Activated naive CD4-positive, alpha-beta T cell treated with anti-CD3 and anti-CD28 coated beads for 36 hours (primary cell): ENCODE results near the gene NDOR1. TPM values are rescaled to one million over a fixed set of nuclear protein-coding genes. Genes with fewer than 3 reads are reported as not detected.

Experiments
- CTCF ChIA-PET: fragments of 350-600 bp; sonication (Branson Sonifier 250); formaldehyde crosslinking; loops from one replicate; lab custom pipeline; 2021; ENCODE audit warnings: antibody characterized with exemption; lab: Charles Lee
- DNase-seq: peaks from one replicate; pipeline ENCODE4 v3.0.0-alpha.2; 2020
- H3K27ac Mint-ChIP-seq: one replicate; pipeline ENCODE4 v1.8.0; 2021; ENCODE audit warnings: mild to moderate bottlenecking, mixed read lengths
- H3K27me3 Mint-ChIP-seq: one replicate; pipeline ENCODE4 v1.8.0; 2021; ENCODE audit warnings: low read depth, mixed read lengths
- H3K36me3 Mint-ChIP-seq: one replicate; pipeline ENCODE4 v1.8.0; 2021; ENCODE audit warnings: low read depth, mixed read lengths
- H3K4me1 Mint-ChIP-seq: one replicate; pipeline ENCODE4 v1.8.0; 2021; ENCODE audit warnings: low read depth, mixed read lengths
- H3K4me3 Mint-ChIP-seq: one replicate; pipeline ENCODE4 v1.8.0; 2021; ENCODE audit warnings: mild to moderate bottlenecking, moderate library complexity, mixed read lengths
- H3K9me3 Mint-ChIP-seq: one replicate; pipeline ENCODE4 v1.8.0; 2021; ENCODE audit warnings: mixed read lengths
- intact Hi-C: fragments of 100-400 bp; cut with micrococcal nuclease; formaldehyde crosslinking; loops from one replicate; pipeline ENCODE4 v1.15.1; 2023
- total RNA-seq, 2 experiments: library from RNA; stranded (reverse); gene quantifications; one replicate each; pipeline ENCODE4 v1.2.3, GENCODE V29; 2021

Gene NDOR1
- total RNA-seq, 2 experiments from 2014 or later = 25.3 to 26.1 TPM

DNA sequence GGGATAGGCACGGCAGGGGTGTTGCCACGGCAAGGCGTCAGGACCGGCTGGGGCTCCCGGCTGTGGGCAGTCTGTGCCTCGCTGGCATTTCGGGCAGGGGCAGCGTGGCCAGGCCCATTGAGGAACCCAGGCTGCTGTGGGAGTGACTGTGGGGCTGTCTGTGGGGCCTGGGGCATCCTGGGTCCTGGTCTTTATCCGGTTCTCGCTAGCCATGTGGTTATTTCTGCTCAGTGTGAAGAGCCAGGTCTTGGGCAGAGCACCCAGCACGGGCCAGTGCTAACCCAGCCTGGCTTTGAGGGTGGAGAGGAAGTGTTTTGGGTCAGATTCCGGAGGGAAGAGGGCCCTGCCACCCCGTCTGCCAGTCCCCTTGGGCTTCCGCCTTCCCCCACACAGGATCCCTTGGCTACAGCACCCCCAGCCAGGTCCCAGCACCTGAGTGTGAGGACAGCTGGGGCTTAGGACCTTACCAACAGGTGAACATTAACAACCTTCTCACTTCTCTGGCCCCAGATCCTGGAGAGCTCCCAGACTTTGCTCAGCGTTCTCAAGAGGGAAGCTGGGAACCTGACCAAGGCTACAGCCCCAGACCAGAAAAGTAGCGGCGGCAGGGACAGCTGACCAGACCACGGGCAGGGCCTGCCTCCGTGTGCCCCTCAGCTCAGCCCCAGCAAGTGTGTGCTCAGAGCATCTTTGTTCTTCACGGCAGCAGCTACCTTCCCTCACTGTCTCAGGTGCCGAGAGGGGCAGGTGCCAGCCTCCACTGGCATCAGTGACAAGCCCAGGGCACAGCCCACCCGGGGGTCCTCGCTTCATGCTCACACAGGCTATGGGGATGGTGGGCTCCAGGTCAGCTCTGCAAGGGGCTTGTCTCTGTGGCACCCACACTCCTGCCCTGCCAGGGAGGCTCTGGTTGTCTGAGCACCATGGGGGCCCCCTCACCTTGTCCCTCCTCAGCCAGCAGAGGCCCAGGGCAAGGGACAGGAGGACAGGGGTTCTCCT lies 15.9 kb upstream of the NDOR1 start:
- Mint-ChIP-seq H3K4me3 (peak overlapping the region; percentile 92), H3K27me3 (no peaks in the 10 kb centered on the region), H3K27ac (peak overlapping the region; percentile 88), H3K4me1 (peaks cover 33% of the 10 kb centered on the region), H3K36me3 (peaks cover 3% of the 10 kb centered on the region), H3K9me3 (no peaks in the 10 kb centered on the region)
- no peak for DNase-seq
- intact Hi-C loops = loop anchor here (1.0 to 5.0 kb wide), 4 partner anchors 11 to 62 kb away; partner anchors contain the start of genes RNF224, TPRN and TUBB4B
- CTCF ChIA-PET = interaction anchor here (0.7 to 2.6 kb wide), 13 partner anchors 10 to 93 kb away, joined by 3 to 16 read pairs (median 4); partner anchors contain the start of genes RNF224, TMEM210 and TPRN

DNA sequence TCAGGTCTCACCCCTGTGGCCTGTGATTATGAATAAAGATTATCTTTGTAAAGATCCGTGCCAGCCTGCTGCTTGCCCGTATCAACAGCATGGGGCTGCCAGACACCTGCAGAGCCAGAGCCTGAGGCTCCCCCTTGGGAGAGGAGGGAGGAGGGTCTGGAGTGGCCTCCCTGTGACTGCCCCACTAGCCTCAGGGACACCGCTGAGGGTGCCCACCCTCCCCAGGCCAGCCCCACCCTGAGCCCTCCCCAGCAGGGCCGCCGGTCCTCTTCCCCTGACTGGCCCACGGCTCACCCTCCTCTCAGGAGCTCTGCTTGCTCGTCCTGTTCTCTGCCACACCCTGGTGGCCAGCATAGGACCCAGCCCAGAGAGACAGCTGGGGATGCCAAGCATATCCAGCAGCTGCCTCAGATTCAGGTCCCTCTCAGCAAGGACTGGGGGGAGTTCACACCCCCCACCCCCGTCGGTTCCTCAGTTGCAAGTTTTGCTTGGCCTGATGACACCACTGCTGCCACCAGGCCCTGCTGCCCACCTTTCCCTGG lies 15.1 kb upstream of the NDOR1 start:
- Mint-ChIP-seq H3K4me3 (peak overlapping the region; percentile 92), H3K27ac (no peak overlapping the region), H3K4me1 (peaks cover 33% of the 10 kb centered on the region), H3K9me3 (no peaks in the 10 kb centered on the region), H3K27me3 (no peaks in the 10 kb centered on the region), H3K36me3 (peaks cover 3% of the 10 kb centered on the region)
- CTCF ChIA-PET = interaction anchor here (1.5 to 2.6 kb wide), 5 partner anchors 9 to 94 kb away, joined by 4 to 16 read pairs (median 6); partner anchors contain the start of genes RNF224 and TPRN
- intact Hi-C loops = no loop called here
- DNase-seq = no peak

DNA sequence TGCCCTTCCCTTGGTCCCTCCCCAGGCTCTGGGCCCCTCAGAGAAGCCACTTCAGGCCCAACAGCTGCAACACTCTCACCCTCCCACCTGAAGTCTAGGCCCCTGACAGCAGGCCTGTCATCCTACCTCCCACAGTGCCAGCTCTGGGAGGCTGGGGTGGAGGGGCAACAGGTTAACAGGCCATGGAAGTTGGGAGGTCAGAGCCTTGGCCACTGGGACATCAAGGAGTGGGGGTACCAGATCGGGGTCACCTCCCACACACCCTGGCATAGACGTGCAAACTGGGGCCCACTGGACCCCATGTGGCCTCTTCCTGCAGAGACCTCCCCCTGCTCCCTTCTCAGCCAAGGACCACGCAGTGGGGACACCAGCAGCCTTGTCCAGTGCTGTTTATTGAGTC lies 14.3 kb upstream of the NDOR1 start:
- Mint-ChIP-seq H3K27ac (no peak overlapping the region), H3K4me3 (peak overlapping the region; percentile 36), H3K27me3 (no peaks in the 10 kb centered on the region), H3K4me1 (peaks cover 31% of the 10 kb centered on the region), H3K9me3 (no peaks in the 10 kb centered on the region), H3K36me3 (peaks cover 3% of the 10 kb centered on the region)
- intact Hi-C loops = no loop called here
- DNase-seq = no peak
- CTCF ChIA-PET = interaction anchor here (1.7 kb wide), 1 partner anchor 35 kb away, joined by 6 read pairs; the partner anchor contains the start of gene RNF224

DNA sequence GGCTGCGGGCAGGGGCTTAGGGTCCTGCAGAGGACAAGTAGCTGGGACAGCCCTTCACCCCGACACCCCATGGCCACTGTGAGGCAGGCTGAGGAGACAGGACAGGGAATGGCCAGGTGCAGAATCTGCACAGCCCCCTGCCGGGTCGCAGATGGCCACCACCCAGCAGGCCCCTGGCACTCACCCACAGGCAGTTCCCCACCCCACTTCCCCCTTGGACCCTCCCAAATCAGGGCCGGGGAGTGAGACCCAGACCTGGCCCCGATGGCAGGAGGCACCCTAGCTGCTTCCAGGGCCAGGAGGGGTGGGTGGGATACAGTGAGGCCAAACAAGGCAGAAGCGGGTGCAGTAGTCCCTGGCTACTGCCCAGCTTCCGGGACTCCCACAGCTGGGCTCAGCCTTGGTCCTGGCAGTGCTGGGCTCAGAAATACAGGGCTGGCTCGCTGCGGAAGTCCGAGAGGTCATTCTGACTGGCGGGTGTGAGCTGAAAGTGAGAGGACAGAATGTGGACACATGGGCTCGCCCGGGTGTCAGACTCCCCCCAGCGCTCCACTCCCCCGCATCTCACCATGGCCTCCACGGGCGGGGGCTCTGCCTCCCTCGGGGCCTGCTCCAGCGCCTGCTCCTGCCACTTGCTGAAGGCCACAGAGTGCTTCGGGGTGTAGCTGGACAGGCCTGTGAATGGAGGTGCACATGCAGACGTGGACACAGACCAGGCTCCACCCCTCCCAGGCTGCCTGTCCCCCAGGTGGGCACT lies 13.6 kb upstream of the NDOR1 start:
- H3K4me1 Mint-ChIP-seq = peaks cover 25% of the 10 kb centered on the region
- no peaks in the 10 kb centered on the region for H3K27me3 Mint-ChIP-seq
- peaks cover 3% of the 10 kb centered on the region for H3K36me3 Mint-ChIP-seq
- no peak for DNase-seq
- CTCF ChIA-PET = interaction anchor here (1.0 kb wide), 1 partner anchor 45 kb away, joined by 4 read pairs; no protein-coding TSS in a partner anchor
- no peaks in the 10 kb centered on the region for H3K9me3 Mint-ChIP-seq
- H3K27ac Mint-ChIP-seq = no peak overlapping the region
- intact Hi-C loops = no loop called here
- H3K4me3 Mint-ChIP-seq = no peak overlapping the region

DNA sequence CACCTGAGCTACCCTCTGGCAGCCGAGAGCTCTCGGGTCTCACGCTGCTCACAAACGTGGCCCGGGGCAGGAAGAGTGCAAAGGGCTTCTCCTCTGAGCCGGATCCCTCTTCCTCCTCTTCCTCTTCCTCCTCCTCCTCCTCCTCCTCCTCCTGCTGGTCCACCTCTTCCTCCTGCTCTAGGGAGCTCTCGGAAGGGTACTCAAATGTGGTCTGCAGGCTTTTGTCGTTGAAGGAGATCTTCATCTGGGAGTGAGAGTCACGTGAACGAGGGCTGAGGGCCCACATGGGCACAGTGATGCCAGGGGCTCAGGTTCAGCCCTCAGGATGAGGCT lies 13.1 kb upstream of the NDOR1 start:
- intact Hi-C loops = no loop called here
- CTCF ChIA-PET = interaction anchor here (1.0 kb wide), 1 partner anchor 44 kb away, joined by 4 read pairs; no protein-coding TSS in a partner anchor
- peaks cover 20% of the 10 kb centered on the region for H3K4me1 Mint-ChIP-seq
- H3K4me3 Mint-ChIP-seq = no peak overlapping the region
- no peaks in the 10 kb centered on the region for H3K9me3 Mint-ChIP-seq
- no peak for DNase-seq
- H3K27me3 Mint-ChIP-seq = no peaks in the 10 kb centered on the region
- H3K27ac Mint-ChIP-seq = no peak overlapping the region
- peaks cover 3% of the 10 kb centered on the region for H3K36me3 Mint-ChIP-seq

DNA sequence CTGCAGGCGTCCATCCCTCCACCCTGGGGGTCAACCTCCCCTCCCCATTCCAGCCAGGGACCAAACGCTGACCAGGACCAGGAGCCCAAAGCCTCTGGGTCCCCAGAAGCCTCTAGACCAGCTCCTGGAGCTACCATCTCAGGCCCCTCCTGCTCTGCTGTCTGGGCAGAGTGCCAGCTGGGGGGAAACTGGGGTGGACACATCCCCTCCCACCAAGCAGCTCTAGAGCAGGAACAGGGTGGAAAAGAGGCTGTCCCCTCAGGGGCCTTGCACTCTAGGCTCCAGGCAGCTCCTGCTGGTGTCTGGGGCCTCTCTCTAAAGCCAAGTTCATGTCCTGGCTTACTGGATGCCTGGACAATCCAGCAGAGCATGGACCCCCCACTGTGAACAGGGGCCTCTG lies 12.6 kb upstream of the NDOR1 start:
- CTCF ChIA-PET = interaction anchor here (1.0 to 1.3 kb wide), 2 partner anchors 17 to 44 kb away, joined by 3 to 4 read pairs; no protein-coding TSS in a partner anchor
- H3K27ac Mint-ChIP-seq = no peak overlapping the region
- DNase-seq = no peak
- H3K4me3 Mint-ChIP-seq = no peak overlapping the region
- H3K9me3 Mint-ChIP-seq = no peaks in the 10 kb centered on the region
- peaks cover 16% of the 10 kb centered on the region for H3K4me1 Mint-ChIP-seq
- peaks cover 3% of the 10 kb centered on the region for H3K36me3 Mint-ChIP-seq
- H3K27me3 Mint-ChIP-seq = no peaks in the 10 kb centered on the region
- intact Hi-C loops = no loop called here

DNA sequence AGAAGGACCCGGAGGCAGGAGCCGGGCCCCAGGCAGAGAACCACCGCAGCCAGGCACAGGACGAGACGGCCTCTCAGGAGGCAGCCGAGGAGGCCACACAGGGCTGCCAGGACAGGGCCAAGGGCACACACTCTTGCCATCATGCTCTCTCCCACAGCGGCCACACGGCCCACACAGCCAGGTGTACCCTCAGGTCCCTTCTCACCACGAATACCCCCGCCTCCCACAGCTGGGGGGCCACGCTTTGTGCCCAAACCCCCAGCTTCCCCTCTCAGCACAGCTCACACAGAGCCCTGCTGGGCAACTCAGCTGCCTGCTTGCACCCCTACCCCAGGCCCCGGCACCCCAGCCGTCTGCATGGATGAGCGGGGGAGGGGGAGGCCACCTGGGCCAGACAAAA lies 11.7 kb upstream of the NDOR1 start:
- Mint-ChIP-seq H3K4me1 (peaks cover 16% of the 10 kb centered on the region), H3K9me3 (no peaks in the 10 kb centered on the region), H3K36me3 (peaks cover 2% of the 10 kb centered on the region), H3K4me3 (no peak overlapping the region), H3K27ac (no peak overlapping the region), H3K27me3 (no peaks in the 10 kb centered on the region)
- intact Hi-C loops = no loop called here
- no peak for DNase-seq
- CTCF ChIA-PET = interaction anchor here (1.3 kb wide), 1 partner anchor 18 kb away, joined by 3 read pairs; no protein-coding TSS in a partner anchor

DNA sequence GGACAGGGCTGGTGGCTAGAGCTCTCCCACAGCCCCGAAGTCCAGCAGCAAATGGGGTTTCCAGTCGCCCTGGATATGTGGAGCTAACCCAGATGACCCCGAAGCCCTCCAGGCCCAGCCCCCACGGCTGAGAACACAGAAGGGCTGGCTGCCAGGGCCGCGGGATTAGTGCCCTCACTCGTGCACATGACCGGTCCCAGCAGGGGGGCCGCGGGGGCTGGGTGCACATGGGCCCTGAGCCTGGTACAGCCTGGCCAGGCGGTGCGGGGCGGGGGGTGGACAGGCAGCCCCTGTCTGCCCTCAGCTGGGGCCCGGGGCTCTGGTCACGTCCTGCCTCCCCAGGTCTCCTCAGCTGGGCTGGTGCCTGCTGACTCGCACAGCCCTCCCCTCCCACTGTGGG lies 11.1 kb upstream of the NDOR1 start:
- Mint-ChIP-seq H3K9me3 (no peaks in the 10 kb centered on the region), H3K4me3 (no peak overlapping the region), H3K27me3 (no peaks in the 10 kb centered on the region), H3K27ac (no peak overlapping the region), H3K36me3 (peaks cover 2% of the 10 kb centered on the region), H3K4me1 (peaks cover 11% of the 10 kb centered on the region)
- DNase-seq = no peak
- intact Hi-C loops = no loop called here
- CTCF ChIA-PET = interaction anchor here (0.5 to 1.3 kb wide), 2 partner anchors 19 to 111 kb away, joined by 3 read pairs; no protein-coding TSS in a partner anchor

DNA sequence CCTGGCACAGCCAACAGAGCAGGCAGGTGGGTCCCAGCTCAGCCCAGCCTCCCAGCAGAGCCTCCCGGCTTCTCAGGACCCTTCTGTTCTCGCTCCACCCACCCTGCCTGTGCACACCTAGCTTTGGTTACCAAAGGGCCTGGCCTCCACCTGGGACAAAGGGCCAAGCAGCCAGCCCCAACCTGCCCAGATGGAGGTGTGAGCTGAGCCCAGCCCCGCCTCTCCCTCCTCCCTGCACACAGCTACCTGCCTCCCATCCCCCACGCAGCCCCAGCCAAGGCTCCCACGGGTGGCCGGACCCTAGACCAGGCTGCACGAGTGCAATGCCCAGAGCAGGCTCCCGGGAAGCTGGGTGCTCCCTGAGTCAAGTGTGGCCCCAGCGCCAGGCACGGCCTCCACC lies 10.6 kb upstream of the NDOR1 start:
- CTCF ChIA-PET = interaction anchor here (1.3 kb wide), 1 partner anchor 42 kb away, joined by 4 read pairs; no protein-coding TSS in a partner anchor
- intact Hi-C loops = no loop called here
- no peak for DNase-seq
- Mint-ChIP-seq H3K27me3 (no peaks in the 10 kb centered on the region), H3K36me3 (peaks cover 2% of the 10 kb centered on the region), H3K27ac (no peak overlapping the region), H3K4me3 (no peak overlapping the region), H3K4me1 (peaks cover 8% of the 10 kb centered on the region), H3K9me3 (no peaks in the 10 kb centered on the region)

DNA sequence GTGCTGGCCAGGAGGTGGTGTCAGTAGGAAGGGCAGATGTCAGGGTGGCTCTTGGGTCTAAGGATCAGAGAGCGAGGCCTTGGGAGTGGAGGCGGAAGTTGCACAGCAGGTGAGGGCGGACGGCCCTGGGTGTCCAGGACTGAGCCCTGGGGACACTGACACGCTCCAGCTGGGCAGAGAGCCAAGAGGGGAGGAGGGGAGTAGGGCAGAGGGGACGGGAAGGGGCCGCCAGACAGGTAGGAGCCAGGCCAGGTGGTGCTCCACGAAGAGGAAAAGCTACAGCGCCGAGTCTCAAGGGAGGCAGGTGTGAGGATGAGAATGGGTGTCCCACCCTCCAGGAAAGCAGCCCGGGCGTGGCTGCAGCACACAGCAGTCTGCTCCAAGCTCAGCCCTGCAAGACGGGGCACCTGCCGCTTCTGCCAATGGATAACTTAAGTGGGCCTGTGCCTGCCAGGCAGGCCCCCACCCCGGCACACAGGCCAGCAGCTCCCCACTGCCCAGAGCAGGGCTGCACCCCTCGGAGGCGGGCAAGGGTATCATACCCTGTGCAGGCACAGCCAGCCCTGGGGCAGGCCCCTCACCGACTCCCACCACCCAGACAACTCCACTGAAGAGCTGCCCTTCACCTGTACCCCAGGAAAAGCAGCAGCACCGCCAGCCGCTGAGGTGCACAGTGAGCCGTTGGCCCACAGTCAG lies 9.8 kb upstream of the NDOR1 start:
- H3K9me3 Mint-ChIP-seq = no peaks in the 10 kb centered on the region
- intact Hi-C loops = no loop called here
- CTCF ChIA-PET = interaction anchor here (1.3 kb wide), 1 partner anchor 41 kb away, joined by 4 read pairs; no protein-coding TSS in a partner anchor
- no peak for DNase-seq
- H3K4me1 Mint-ChIP-seq = peaks cover 5% of the 10 kb centered on the region
- peaks cover 1% of the 10 kb centered on the region for H3K36me3 Mint-ChIP-seq
- H3K4me3 Mint-ChIP-seq = no peak overlapping the region
- H3K27ac Mint-ChIP-seq = no peak overlapping the region
- no peaks in the 10 kb centered on the region for H3K27me3 Mint-ChIP-seq
